ENCODE measurements around the gene CNGA1.
A peak's percentile ranks its signal among the peaks of the same experiment; 100 is the strongest.

CNGA1 gene

GRCh38 chr4:48016141-48017107, at the start of gene CNGA1, which contains the start of gene NIPAL1:
Gene CNGA1 (minus strand): TSS chr4:48016681. CDS start chr4:47952689, 63,992 bp downstream.
Gene NIPAL1 (plus strand): TSS chr4:48016772. CDS start chr4:48016840, 68 bp downstream.
- peak; percentile 71 to 73 for DNase-seq

GRCh38 chr4:48065587-48066052, 49.1 kb upstream of the CNGA1 start:
- no peak for DNase-seq

GRCh38 chr4:48064349-48064748, 47.9 kb upstream of the CNGA1 start:
- DNase-seq: no peak

- no peak for DNase-seq
Observed at GRCh38 chr4:48058617-48059530, 42.4 kb upstream of the CNGA1 start.

GRCh38 chr4:48051078-48051477, 34.6 kb upstream of the CNGA1 start:
- DNase-seq: no peak

GRCh38 chr4:48049483-48049882, 33.0 kb upstream of the CNGA1 start:
- no peak for DNase-seq

- DNase-seq: no peak
Observed at GRCh38 chr4:48047896-48048295, 31.4 kb upstream of the CNGA1 start.

GRCh38 chr4:48047421-48047844, 31.0 kb upstream of the CNGA1 start:
- DNase-seq: peak; percentile 61 to 66

- no peak for DNase-seq
Observed at GRCh38 chr4:48046059-48046458, 29.6 kb upstream of the CNGA1 start.

GRCh38 chr4:48044298-48044697, 27.8 kb upstream of the CNGA1 start:
- no peak for DNase-seq

GRCh38 chr4:48043504-48043903, 27.0 kb upstream of the CNGA1 start:
- no peak for DNase-seq

- DNase-seq: no peak
Observed at GRCh38 chr4:48042979-48043461, 26.5 kb upstream of the CNGA1 start.

- peak in 1 of 2 donors; percentile 9 for DNase-seq
Observed at GRCh38 chr4:48041535-48042137, 25.2 kb upstream of the CNGA1 start.

GRCh38 chr4:48039561-48039960, 23.1 kb upstream of the CNGA1 start:
- no peak for DNase-seq

- DNase-seq: no peak
Observed at GRCh38 chr4:48038666-48039065, 22.2 kb upstream of the CNGA1 start.

GRCh38 chr4:48037117-48037462, 20.6 kb upstream of the CNGA1 start:
- no peak for DNase-seq

- DNase-seq: no peak
Observed at GRCh38 chr4:48035952-48036351, 19.5 kb upstream of the CNGA1 start.

GRCh38 chr4:48033825-48034413, 17.4 kb upstream of the CNGA1 start:
- DNase-seq: peak; percentile 50 to 73

GRCh38 chr4:48033412-48033811, 16.9 kb upstream of the CNGA1 start:
- DNase-seq: no peak

- DNase-seq: no peak
Observed at GRCh38 chr4:48032721-48033120, 16.2 kb upstream of the CNGA1 start.

- no peak for DNase-seq
Observed at GRCh38 chr4:48031802-48032525, 15.5 kb upstream of the CNGA1 start.

- no peak for DNase-seq
Observed at GRCh38 chr4:48030470-48030869, 14.0 kb upstream of the CNGA1 start.
